Stimulated activated CD4-positive, alpha-beta T cell treated with anti-CD3 and anti-CD28 coated beads, Interleukin-4, amount 100 ng/mL, for 4 hours (primary cell): ENCODE measurements around the gene IL4R.
A peak's percentile ranks its signal among the peaks of the same experiment; 100 is the strongest.
"Not testable (repeated sequence)": the region's sequence is repeated elsewhere in the genome, so short reads cannot be mapped to it uniquely, and the experiment has no call there.

Experiments used
- DNase-seq, 2 experiments: peaks; one replicate each; pipeline ENCODE4 v3.0.0-alpha.2; 2020

Gene IL4R

DNA sequence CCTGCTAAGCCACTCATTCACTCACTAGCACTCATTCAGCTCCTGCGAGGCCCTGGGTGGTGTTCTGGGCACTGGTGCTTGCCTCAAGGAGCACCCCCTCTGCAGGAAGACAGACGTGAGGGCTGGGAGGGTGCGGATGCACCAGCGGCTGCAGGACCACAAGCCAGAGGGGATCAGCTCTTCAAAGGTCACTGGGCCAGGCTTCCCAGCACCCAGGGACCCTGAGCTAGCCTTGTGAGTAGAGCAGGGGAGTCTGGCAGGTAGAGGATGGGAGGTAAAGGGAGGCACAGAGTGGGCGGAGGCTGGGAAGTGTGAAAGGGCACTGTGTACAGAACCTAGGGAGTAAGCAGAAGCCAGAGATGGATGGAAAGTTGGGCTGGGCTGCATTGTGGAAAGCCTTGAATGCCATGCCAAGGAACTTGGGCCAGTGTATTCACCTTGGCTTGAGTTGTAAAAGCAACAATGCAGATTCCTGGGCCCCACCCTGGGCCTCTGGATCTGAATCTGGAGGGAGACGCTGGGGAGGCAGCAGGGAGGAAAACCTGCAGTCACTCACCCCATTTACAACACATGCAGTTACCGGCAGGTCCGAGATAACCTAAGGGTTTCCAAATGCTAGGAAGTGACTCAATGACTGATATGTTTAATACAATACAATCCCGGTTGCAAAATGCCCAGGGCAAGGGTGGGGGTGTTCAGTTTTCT is 1.7 kb downstream of the IL4R start:
- peak; percentile 37 to 48 for DNase-seq

DNA sequence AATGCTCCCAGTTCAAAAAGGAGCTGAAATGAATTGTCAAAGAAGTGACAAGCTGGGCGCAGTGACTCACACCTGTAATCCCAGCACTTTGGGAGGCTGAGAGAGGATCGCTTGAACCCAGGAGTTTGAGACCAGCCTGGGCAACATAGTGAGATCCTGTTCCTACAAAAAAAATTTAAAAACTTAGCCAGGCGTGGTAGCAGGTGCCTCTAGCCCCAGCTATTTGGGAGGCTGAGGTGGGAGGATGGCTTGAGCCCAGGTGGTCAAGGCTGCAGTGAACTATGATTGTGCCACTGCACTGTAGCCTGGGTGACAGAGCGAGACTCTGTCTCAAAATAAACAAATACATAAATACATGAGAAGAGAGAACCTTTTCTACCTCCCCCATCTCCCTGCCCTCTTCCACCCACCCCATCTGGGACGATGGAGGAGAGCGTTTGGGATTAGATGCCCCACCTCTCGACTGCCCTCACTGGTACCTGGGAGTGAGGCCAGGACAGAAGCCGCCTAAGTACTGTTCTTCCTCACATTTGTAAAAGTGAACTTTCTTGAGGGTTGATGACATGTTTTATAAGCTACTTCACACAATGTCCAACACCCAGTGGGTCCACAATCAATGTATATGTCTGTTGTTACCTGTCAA is 2.4 kb downstream of the IL4R start:
- no peak for DNase-seq

- DNase-seq: no peak
Observed at GRCh38 chr16:27317320-27317719, 3.5 kb downstream of the IL4R start.

DNA sequence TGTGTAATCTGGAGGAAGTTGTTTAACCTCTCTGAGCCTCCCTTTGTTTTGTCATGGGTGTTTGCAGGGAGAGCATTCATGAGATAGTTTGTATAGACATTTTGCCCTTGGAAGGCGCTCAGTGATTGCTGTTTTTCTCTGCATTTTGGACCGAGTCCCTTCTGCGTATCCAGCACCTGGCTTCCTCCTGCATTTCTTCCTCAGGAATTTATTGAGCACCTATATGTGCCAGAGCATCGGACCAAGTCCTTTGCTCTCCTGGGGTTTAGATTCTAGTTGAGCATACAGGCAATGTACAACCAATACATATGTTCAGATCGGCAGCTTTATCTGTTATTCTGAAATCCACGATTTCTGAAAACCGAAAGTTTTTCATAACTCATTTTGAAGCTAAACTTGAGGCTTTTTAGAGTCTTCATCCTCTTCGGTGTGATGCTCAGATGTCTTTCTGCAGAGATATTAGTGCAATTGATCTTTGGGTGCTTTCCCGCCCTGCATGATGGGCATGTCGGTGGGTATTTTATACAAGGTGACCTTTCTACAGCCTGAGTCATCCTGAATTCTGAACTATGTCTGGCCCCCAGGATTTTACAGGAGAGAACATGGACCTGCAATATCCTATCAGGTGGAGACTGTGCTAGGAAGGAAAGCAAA is 4.1 kb downstream of the IL4R start:
- DNase-seq: peak in 1 of 2 experiments; percentile 57

DNA sequence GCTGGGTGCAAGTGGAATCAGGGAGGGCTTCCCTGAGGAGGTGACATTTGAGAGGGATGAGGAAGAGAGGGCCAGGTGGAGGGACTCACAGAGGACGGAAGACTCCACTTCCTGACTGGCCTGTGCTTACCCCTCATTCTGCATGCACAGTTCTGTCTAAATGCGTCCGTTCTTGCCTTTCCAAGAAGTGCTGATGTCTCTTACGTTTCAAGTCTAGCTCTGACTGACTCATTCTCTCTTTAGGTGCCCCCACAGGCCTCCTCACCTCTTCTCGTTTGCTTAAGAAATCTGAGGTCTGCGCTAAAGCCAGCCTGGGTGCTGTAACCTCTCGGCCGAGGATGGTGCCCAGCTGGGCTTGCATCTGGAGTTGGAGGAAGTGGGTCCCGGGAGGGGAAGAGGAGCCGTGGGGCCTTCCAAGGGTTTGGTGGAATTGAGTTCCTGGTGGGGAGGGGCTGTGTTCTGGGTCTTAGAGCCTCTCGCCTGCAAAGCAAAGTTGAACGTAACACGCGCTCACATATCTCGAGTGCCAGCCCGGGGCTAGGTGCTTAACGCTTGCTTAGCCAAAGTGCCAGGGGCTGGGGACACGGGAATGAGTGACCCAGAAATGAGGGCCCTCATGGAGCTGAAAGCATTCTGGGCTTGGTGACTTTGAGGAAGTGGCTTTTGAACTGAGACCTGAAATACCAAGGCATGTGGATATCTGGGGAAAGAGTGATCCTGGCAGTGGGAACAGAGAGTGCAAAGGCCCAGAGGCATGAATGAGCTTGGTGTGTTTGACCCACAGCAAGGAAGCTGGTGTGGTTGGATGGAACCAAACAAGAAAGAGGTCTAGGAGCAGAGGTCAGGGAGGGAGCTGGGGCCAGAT is 4.8 kb downstream of the IL4R start:
- peak; percentile 32 to 69 for DNase-seq

DNA sequence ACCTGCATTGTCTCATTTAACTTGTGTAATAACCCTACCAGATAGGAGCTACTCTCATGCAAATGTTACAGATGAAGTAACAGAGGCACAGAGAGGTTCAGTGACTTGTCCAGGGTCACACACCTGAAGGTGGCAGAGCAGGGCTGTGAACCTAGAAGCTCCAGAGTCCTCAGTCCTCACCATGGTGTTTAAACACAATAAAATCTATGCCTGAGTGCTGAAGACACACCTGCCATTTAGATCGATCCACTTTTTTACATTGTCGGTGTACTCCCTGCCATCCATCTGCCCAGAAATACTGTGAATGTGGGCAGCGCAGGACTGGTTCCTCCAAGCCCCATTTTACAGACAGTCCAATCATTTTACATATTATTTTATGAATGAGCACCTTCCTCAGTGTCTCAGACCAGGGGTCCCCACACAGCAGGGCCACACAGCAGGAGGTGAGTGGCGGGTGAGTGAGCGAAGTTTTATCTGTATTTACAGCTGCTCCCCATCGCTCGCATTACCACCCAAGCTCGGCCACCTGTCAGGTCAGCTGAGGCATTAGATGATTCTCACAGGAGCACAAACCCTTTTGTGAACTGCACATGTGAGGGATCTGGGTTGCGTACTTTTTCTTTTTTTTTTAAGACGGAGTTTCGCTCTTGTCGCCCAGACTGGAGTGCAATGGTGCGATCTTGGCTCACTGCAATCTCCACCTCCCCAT is 5.6 kb downstream of the IL4R start:
- DNase-seq: no peak

DNA sequence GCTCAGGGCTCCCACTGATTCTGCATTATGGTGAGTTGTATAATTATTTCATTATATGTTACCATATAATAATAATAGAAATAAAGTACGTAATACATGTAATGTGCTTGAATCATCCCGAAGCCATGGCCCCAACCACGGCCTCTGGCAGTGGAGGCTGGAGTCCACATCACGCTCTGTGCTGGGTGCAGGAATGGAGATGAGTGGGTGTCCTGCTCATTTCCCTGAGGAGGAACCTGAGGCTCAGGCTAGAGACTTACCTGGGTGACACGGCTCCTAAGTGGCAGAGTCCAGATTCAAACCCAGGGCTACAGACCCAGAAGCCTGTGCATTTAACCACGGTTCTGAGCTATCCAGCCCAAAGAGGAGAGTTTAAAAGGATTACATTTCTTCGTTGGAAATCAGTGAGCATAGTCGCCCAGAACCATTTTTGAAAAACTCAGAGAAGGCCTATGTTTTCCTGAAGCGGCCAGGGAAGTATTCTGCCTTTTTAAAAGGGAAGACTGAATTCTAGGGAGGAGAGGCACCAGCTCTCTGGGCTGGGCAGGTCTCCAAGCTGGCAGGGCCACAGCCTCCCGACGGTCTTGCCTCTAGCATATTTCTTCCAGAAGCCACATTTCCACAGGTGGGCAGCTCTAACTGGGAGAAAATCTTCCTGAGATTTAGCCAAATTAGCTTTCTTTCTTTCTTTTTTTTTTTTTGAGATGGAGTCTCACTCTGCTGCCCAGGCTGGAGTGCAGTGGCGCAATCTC is 6.7 kb downstream of the IL4R start:
- no peak for DNase-seq

DNA sequence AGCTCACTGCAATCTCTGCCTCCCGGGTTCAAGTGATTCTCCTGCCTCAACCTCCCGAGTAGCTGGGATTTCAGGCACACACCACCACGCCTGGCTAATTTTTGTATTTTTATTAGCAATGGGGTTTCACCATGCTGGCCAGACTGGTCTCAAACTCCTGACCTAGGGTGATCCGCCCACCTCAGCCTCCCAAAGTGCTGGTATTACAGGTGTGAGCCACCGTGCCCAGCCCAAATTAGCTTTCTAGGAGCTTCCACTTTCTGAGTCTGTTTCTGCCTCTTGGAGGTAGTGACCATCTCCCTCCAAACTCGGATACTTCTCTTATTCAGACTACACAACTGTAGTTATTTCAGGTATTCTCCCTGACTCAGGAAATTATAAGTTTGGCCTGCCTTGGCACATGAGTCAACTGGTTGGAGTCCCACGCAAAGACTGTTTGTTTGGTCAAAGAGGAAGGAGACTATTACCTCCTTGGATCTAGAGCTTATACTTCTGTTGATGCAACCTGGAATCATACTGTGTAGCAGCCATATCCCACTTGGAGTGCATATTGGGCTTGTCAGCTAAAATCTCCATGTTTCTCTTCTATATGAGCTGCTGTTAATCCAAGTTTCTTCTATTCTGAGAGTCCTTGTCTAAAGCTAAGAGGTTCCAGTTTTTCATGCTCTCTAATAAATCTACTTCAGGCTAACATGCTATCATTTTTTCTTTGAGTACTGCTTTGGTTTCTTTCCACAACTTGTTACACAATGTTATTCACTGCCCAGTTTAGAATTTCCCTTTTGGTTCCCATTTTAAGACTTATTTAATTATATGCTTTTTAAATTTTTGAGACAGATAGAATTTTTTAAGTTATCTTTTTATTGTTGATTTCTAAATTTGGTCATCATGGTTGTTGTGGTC is 7.5 kb downstream of the IL4R start:
- no peak for DNase-seq

- DNase-seq: no peak
Observed at GRCh38 chr16:27322858-27323780, 9.3 kb downstream of the IL4R start.

DNA sequence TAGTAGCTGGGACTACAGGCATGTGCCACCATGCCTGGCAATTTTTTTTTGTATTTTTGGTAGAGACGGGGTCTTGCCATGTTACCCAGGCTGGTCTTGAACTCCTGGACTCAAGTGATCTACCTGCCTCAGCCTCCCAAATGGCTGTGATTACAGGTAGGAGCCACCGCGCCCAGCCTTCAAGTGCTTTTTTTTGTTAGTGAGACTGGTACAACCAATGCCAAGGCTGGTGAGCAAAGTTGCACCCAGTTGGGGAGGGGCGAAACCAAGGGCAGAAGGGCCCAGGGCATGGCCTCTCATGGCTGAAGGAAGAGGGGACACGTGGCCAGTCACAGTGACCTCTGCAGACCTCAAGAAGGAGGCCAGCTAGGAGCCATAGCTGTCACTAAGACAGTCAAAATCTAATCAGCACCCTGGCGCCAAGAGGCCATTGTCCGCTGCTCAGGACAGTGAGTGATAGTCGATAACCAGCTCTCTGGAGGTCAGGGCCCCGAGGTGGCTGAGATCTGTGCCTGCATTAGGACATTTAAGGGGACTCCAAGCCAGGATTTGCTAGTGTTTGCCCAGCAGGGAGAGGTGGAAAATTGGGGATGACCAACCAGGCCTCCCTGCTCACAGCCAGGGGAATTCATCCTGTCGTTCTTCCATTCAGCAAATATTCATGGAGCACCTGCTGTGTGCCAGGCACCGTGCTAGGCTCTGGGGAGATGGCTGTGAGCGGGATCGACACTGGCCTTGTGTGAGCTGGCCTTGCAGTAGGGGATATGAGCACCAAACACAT is 10.2 kb downstream of the IL4R start:
- no peak for DNase-seq

GRCh38 chr16:27324851-27325301 is 11.1 kb downstream of the IL4R start:
- no peak for DNase-seq

DNA sequence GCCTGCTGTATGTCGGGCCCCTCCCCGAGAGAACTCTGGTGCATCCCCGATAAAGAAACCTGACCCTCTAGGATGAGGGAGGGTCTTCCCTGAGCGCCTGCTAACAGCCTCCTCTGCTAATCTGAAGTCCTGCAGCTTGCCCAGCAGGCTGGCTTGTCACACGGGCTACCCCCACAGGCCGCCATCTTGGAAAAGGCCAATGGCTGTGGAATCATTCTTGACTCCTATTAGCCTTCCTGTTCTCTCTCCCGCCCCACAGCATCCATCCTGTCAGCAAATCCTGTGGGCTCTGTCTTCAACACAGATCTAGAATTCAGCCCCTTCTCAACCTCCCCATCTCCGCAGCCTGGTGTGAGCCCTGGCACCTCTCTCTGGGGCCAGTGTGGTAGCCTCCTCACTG is 12.0 kb downstream of the IL4R start:
- DNase-seq: no peak

DNA sequence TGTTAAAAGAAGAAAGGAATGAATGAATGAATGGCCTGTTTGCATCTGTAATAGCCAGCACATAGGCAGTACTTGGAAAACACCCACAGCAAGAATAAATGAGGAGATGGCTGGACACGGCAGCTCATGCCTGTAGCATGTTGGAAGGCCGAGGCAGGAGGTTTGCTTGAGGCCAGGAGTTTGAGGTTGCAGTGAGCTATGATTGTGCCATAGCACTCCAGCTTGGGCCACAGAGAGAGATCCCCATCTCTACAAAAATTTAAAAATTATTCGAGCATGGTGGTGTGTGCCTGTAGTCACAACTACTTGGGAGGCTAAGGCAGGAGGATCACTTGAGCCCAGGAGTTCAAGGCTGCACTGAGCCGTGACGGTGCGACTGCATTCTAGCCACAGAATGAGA is 12.5 kb downstream of the IL4R start:
- no peak for DNase-seq

DNA sequence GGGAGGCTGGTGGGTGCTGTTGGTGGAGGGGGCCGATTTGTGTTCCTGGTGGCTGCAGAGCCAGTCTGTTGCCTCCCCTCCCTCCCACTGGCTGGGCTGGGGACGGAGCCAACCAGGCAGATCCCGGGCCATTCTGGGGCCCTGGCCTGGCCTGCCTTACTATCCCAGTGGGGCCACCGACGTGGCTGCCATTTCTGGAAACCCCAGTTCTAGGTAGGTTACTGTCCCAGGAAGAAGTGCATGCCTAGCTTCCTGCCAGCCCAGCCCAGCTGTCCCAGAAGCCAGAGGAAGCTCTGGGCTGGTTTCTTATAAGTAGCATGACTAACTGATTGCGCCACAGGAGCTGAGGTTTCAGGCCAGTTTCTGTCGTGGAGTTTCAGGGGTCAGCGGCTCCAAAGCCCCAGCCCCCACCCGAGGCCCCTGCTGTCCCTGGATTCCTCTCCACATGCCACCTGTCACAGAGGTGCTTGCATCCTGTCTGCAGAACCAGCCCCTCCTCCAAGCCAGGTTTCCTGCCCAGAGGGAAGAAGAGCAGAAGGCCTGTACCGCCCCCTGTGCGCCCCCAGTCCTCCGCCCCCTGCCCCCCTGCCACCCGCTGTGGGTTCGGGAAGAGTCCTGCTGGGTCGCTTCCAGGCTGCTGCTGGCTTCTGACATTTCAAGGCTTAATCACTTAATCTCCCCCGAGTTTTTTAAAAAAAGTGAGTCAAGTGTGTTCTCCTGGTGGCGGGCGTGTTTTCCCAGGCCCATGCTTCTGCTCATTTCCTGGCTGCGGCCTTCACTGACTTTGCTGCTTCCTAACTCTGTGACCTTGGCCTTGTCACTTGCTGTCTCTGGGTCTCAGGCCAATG is 13.2 kb downstream of the IL4R start:
- peak in 1 of 2 experiments; percentile 38 for DNase-seq

DNA sequence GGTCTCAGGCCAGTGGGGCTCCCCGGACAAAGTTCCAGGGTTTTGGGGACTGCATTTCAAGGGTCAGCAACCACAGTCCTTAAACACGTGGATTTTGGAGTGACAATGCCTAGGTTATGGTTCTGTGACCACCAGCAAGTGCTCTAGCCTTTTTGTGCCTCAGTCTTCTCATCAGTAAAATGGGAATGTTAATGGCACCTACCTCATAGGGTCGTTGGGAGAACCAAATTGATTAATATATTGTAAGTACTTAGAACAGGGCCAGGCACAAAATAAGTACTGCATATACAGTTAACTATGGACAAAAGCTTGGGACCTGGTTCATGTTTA is 13.8 kb downstream of the IL4R start:
- no peak for DNase-seq

GRCh38 chr16:27328937-27329336 is 15.2 kb downstream of the IL4R start:
- DNase-seq: no peak

DNA sequence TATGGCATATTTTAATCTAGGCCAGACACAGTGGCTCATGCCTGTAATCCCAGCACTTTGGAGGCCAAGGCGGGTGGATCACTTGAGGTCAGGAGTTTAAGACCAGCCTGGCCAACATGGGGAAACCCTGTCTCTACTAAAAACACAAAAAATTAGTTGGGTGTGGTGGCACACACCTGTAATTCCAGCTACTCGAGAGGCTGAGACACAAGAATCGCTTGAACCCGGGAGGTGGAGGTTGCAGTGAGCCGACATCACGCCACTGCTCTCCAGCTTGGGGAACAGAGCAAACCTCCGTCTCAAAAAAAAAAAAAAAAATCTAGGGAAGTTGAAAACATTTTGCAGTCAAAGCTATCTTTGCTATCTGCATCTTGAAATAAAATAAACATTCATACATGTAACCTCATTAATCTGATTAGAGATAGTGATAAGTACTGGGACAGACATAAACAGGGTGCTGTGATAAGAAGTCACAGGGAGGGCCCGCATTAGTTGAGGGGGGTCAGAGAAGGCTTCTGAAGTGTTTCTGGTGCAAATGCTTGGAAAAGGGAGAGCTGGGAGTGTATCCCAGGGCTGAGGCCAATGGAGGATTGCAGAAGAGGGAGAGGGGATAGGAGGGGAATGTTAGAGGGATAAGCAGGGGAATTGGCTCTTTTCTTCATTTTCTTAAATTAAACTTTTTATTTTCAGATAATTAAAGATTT is 15.8 kb downstream of the IL4R start:
- not testable (repeated sequence) for DNase-seq
